ENCODE results near the gene PYHIN1. TPM values are rescaled to one million over a fixed set of nuclear protein-coding genes. Genes with fewer than 3 reads are reported as not detected.

PYHIN1 gene
- polyA plus RNA-seq, 2 of the 4 experiments (the other 2 are of a cell fraction) = not detected

DNA sequence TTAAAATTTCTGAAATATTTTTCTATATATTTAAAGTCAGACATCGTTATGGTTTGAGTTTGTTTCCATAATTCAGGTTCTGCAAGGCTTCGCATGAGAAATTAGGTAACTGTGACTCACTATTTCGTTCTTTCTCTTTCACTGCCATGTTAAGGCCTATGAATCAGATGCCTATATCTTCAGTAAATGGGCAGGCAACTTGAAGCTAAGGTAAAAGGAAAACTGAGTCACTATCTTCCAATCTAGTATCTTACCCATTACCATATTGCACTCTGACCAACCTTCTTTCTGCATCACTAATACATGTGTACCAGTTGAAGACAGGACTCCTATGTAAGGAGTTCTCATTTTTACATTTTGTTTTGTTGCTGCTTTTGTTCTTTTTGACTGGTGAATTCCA, 37.8 kb downstream of the PYHIN1 start:
- DNase-seq (ENCODE audit: low read depth in 1 of 2, low spot score in 1 of 2) = no peak
- ATAC-seq = no peak
- TF ChIP-seq, protein P1, sequence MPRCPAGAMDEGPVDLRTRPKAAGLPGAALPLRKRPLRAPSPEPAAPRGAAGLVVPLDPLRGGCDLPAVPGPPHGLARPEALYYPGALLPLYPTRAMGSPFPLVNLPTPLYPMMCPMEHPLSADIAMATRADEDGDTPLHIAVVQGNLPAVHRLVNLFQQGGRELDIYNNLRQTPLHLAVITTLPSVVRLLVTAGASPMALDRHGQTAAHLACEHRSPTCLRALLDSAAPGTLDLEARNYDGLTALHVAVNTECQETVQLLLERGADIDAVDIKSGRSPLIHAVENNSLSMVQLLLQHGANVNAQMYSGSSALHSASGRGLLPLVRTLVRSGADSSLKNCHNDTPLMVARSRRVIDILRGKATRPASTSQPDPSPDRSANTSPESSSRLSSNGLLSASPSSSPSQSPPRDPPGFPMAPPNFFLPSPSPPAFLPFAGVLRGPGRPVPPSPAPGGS (IDR thresholded peaks at IDR 0.05) = no peak
- no peak overlapping the region for H3K27ac ChIP-seq
- no peak for FAIRE-seq
- H3K4me2 ChIP-seq = no peak overlapping the region
- no peak overlapping the region for H3K4me3 ChIP-seq
- ChIA-PET POLR2A (no interaction called here), CTCF (no interaction called here)
- no peaks in the 10 kb centered on the region for H3K4me1 ChIP-seq
- H3K9me3 ChIP-seq = no peaks in the 10 kb centered on the region
- WGBS (ENCODE audit: missing lambda C conversion rate) = 20% methylated on average over 3 of the region's 3 CpGs

DNA sequence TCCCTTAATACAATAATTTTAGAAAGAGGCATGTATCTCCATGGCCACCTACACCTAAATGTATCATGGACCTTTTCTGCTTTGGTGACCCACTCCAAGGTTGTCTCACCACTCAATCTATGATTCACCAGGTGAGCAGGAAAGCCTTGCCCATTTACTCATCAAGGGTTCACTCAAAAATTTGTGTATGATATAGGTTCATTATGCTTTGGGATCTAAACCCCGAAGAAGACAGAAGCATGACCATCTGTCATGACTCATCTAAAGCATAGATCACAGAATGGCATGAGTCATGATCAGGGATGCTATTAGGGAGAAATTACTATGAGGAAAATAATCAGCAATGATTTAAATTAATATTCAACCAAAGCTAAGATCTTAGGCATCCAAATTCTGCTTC, 38.5 kb downstream of the PYHIN1 start:
- DNase-seq (ENCODE audit: low read depth in 1 of 2, low spot score in 1 of 2) (no peak), FAIRE-seq (no peak), ATAC-seq (no peak)
- no peaks in the 10 kb centered on the region for H3K4me1 ChIP-seq
- WGBS (ENCODE audit: missing lambda C conversion rate) = 5% methylated on average over 1 of the region's 1 CpG
- no peak overlapping the region for H3K4me2 ChIP-seq
- ChIA-PET CTCF (no interaction called here), POLR2A (no interaction called here)
- no peaks in the 10 kb centered on the region for H3K9me3 ChIP-seq
- H3K27ac ChIP-seq = no peak overlapping the region
- TF ChIP-seq FOSL2 (IDR thresholded peaks at IDR 0.05) (no peak), FOSL2 (CRISPR knock-in tag; IDR thresholded peaks at IDR 0.05) (peak; percentile 72), HOXA7 (CRISPR knock-in tag; IDR thresholded peaks at IDR 0.05) (no peak)
- H3K4me3 ChIP-seq = no peak overlapping the region

DNA sequence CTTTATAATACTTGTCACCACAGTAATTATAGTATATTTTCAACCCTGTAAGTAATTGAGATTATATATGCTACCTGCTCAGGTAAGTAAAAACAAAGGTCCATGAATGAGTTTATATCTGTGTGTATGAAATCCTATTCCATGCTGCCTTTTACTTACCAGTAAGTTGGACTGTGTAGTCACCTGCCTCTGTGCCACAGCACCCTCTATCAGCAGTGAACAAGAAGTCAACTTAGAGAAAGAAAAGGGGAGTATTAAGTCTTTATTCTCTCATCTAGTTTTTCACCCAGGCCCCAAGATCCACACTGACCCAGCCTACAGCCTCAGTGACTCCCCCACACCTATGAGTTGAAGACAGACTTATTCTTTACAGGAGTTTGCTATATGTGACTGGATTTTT, 41.5 kb downstream of the PYHIN1 start:
- no peak overlapping the region for H3K4me2 ChIP-seq
- no peaks in the 10 kb centered on the region for H3K9me3 ChIP-seq
- no peak overlapping the region for H3K27ac ChIP-seq
- TF ChIP-seq MYC (IDR thresholded peaks at IDR 0.05; ENCODE audit: borderline replicate concordance, low read length) = no peak
- TF ChIP-seq ZFP36 (IDR thresholded peaks at IDR 0.05; ENCODE audit: borderline replicate concordance, partially characterized antibody) = no peak
- TF ChIP-seq, protein P2, sequence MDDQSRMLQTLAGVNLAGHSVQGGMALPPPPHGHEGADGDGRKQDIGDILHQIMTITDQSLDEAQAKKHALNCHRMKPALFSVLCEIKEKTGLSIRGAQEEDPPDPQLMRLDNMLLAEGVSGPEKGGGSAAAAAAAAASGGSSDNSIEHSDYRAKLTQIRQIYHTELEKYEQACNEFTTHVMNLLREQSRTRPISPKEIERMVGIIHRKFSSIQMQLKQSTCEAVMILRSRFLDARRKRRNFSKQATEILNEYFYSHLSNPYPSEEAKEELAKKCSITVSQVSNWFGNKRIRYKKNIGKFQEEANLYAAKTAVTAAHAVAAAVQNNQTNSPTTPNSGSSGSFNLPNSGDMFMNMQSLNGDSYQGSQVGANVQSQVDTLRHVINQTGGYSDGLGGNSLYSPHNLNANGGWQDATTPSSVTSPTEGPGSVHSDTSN (IDR thresholded peaks at IDR 0.05) = no peak
- TF ChIP-seq TFCP2L1 (CRISPR knock-in tag; IDR thresholded peaks at IDR 0.05) = no peak
- TF ChIP-seq, protein P3, sequence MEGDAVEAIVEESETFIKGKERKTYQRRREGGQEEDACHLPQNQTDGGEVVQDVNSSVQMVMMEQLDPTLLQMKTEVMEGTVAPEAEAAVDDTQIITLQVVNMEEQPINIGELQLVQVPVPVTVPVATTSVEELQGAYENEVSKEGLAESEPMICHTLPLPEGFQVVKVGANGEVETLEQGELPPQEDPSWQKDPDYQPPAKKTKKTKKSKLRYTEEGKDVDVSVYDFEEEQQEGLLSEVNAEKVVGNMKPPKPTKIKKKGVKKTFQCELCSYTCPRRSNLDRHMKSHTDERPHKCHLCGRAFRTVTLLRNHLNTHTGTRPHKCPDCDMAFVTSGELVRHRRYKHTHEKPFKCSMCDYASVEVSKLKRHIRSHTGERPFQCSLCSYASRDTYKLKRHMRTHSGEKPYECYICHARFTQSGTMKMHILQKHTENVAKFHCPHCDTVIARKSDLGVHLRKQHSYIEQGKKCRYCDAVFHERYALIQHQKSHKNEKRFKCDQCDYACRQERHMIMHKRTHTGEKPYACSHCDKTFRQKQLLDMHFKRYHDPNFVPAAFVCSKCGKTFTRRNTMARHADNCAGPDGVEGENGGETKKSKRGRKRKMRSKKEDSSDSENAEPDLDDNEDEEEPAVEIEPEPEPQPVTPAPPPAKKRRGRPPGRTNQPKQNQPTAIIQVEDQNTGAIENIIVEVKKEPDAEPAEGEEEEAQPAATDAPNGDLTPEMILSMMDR (IDR thresholded peaks at IDR 0.05) = no peak
- no peak for TF ChIP-seq RCOR1 (IDR thresholded peaks at IDR 0.05; ENCODE audit: low read depth, low read length)
- no peak for TF ChIP-seq NR3C1 (IDR thresholded peaks at IDR 0.05)
- no peak for TF ChIP-seq CBX8 (IDR thresholded peaks at IDR 0.05)
- no peak for TF ChIP-seq FOSB (CRISPR knock-in tag; IDR thresholded peaks at IDR 0.05)
- TF ChIP-seq HDAC2 (IDR thresholded peaks at IDR 0.05) = no peak
- no peak for TF ChIP-seq POLR2A (IDR thresholded peaks at IDR 0.05; ENCODE audit: low read length)
- no peak for TF ChIP-seq RFX5 (IDR thresholded peaks at IDR 0.05)
- TF ChIP-seq NFE2L2 (conservative IDR thresholded peaks at IDR 0.05; ENCODE audit: low read length) = no peak
- TF ChIP-seq, protein P4, sequence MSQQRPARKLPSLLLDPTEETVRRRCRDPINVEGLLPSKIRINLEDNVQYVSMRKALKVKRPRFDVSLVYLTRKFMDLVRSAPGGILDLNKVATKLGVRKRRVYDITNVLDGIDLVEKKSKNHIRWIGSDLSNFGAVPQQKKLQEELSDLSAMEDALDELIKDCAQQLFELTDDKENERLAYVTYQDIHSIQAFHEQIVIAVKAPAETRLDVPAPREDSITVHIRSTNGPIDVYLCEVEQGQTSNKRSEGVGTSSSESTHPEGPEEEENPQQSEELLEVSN (IDR thresholded peaks at IDR 0.05; ENCODE audit: borderline replicate concordance, low read depth) = no peak
- no peak for TF ChIP-seq NPAS2 (CRISPR knock-in tag; IDR thresholded peaks at IDR 0.05; ENCODE audit: borderline replicate concordance)
- no peak for FAIRE-seq
- no peak overlapping the region for H3K4me3 ChIP-seq
- POLR2A ChIA-PET = no interaction called here
- CTCF ChIA-PET = no interaction called here
- ATAC-seq = no peak
- DNase-seq (ENCODE audit: low read depth in 1 of 2, low spot score in 1 of 2) = peak in 1 of 2 experiments; percentile 11
- no peaks in the 10 kb centered on the region for H3K4me1 ChIP-seq

DNA sequence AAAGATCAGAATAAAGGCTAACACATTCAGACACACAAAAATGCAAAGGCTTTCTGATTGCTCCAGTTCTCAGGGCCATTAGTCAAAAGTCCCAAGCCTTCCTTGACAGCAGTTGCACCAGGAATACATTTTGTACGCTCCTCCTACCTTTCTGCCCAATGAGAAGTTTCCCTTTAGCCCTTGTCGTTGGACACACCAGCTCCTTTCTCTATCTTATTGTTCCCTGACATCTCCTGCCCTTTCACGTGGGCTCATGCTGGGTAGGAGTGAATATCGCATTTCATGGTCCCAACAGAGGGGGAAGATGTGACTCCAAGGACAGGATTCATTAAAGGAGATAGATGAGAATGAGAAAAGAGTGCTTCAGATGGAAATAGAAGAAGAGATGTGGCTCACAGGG, 44.9 kb downstream of the PYHIN1 start:
- no peak for DNase-seq (ENCODE audit: low read depth in 1 of 2, low spot score in 1 of 2)
- POLR2A ChIA-PET = no interaction called here
- H3K4me1 ChIP-seq = no peaks in the 10 kb centered on the region
- H3K27ac ChIP-seq = no peak overlapping the region
- CTCF ChIA-PET = no interaction called here
- FAIRE-seq = no peak
- no peak for TF ChIP-seq HOXB5 (CRISPR knock-in tag; IDR thresholded peaks at IDR 0.05)
- no peak for TF ChIP-seq CHD2 (IDR thresholded peaks at IDR 0.05; ENCODE audit: low read length, partially characterized antibody)
- no peak for TF ChIP-seq HOXA7 (CRISPR knock-in tag; IDR thresholded peaks at IDR 0.05)
- no peak for TF ChIP-seq FOSL2 (IDR thresholded peaks at IDR 0.05)
- no peak for TF ChIP-seq FOSL2 (CRISPR knock-in tag; IDR thresholded peaks at IDR 0.05)
- TF ChIP-seq SREBF2 (IDR thresholded peaks at IDR 0.05) = no peak
- TF ChIP-seq, protein P5, sequence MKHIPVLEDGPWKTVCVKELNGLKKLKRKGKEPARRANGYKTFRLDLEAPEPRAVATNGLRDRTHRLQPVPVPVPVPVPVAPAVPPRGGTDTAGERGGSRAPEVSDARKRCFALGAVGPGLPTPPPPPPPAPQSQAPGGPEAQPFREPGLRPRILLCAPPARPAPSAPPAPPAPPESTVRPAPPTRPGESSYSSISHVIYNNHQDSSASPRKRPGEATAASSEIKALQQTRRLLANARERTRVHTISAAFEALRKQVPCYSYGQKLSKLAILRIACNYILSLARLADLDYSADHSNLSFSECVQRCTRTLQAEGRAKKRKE (CRISPR knock-in tag; IDR thresholded peaks at IDR 0.05; ENCODE audit: low read depth) = no peak
- TF ChIP-seq JUNB (IDR thresholded peaks at IDR 0.05) = no peak
- TF ChIP-seq EP300 (IDR thresholded peaks at IDR 0.05) = no peak
- TF ChIP-seq PHF8 (IDR thresholded peaks at IDR 0.05; ENCODE audit: borderline replicate concordance, low read depth) = no peak
- TF ChIP-seq GATA3 (IDR thresholded peaks at IDR 0.05; ENCODE audit: borderline replicate concordance) = no peak
- no peak for TF ChIP-seq CBX8 (IDR thresholded peaks at IDR 0.05)
- no peak for TF ChIP-seq ESRRA (IDR thresholded peaks at IDR 0.05; ENCODE audit: borderline replicate concordance, low read length)
- no peak for TF ChIP-seq CHD4 (IDR thresholded peaks at IDR 0.05; ENCODE audit: borderline replicate concordance)
- H3K4me2 ChIP-seq = no peak overlapping the region
- H3K4me3 ChIP-seq = no peak overlapping the region
- ATAC-seq = no peak
- no peaks in the 10 kb centered on the region for H3K9me3 ChIP-seq
- 0% methylated on average over 4 of the region's 4 CpGs for WGBS (ENCODE audit: missing lambda C conversion rate)

All from A549 (cell line).